ENCODE measurements around the gene OCEL1. TPM values are rescaled to one million over a fixed set of nuclear protein-coding genes. Genes with fewer than 3 reads are reported as not detected.

Gene OCEL1
- total and polyA plus RNA-seq, 10 of the 15 experiments (the other 5 are each of a cell fraction or from before 2014, with no cell fraction given): 2.8 to 18.2 (median 7.4) TPM

DNA sequence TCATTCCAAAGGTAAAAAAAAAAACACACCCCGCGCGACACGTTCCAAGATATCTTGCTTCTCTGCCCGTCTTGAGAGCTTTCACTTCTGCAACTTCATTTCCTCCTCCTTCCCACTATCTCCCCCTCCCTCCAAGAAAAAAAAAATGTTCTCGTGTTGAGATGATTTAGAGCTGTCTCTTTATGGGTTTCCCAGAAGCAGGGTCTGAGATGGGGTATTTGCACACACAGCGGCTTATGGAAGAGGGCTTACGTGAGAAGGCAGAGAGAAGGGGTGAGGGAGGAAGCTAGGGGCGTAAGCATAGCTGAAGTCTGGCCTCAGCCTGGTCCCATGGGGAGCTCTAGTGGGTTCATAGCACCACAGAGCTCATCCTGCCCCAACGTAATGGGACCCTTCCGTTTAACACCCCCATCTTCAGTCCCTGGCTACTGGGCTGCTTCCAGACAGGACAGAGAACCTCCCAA lies 42.1 kb upstream of the OCEL1 start:
- Histone ChIP-seq H3K36me3 (ENCODE audit: control insufficient read depth in 2 of 2, insufficient read depth in 2 of 2, low read length in 1 of 2) (peaks cover 23 to 32% of the 10 kb centered on the region in 2 experiments; a peak in 3 of 4 replicates), H3K27ac (ENCODE audit: control insufficient read depth, insufficient read depth) (peak overlapping the region; percentile 87), H3K27me3 (replicated peaks in 1 of 2; ENCODE audit: control insufficient read depth in 2 of 2, insufficient read depth in 2 of 2, low read length in 1 of 2) (no peaks in the 10 kb centered on the region), H3K4me1 (ENCODE audit: control insufficient read depth, insufficient read depth, low read length) (peaks cover 24% of the 10 kb centered on the region), H3K4me3 (no peak overlapping the region), H4K20me1 (ENCODE audit: control insufficient read depth, insufficient read depth) (no peaks in the 10 kb centered on the region), H2AFZ (ENCODE audit: control insufficient read depth, low read depth, low read length) (peak overlapping the region; percentile 51), H3K9ac (ENCODE audit: control insufficient read depth, insufficient read depth, low read length) (peak overlapping the region; percentile 69; the same call in 1 of the 2 replicates), H3K9me3 (replicated peaks; ENCODE audit: control insufficient read depth, insufficient read depth, low read length) (no peaks in the 10 kb centered on the region), H3K79me2 (ENCODE audit: control insufficient read depth, insufficient read depth, low read length) (no peaks in the 10 kb centered on the region), H3K4me2 (ENCODE audit: control insufficient read depth, insufficient read depth) (peak overlapping the region; percentile 92)
- ChIA-PET POLR2A (interaction anchor here (0.7 to 1.4 kb wide), 5 partner anchors 13 to 105 kb away, joined by 3 to 9 read pairs (median 4); partner anchors contain the start of gene USE1), SMC1A (ENCODE audit: uncharacterized antibody, unreplicated experiment) (interaction anchor here (0.6 to 1.6 kb wide), 14 partner anchors 13 to 419 kb away, joined by 3 to 5 read pairs (median 3); no protein-coding TSS in a partner anchor), RAD21 (ENCODE audit: unreplicated experiment) (interaction anchor here (0.9 to 2.1 kb wide), 10 partner anchors 14 to 469 kb away, joined by 3 to 12 read pairs (median 5); partner anchors contain the start of gene BABAM1), CTCF (interaction anchor here (1.0 to 1.7 kb wide), 10 partner anchors 10 to 115 kb away, joined by 3 to 7 read pairs (median 4); partner anchors contain the start of genes ANKLE1, BABAM1 and MYO9B)
- DNase-seq (ENCODE audit: low read depth, low spot score) (peak; percentile 45), FAIRE-seq (peak; percentile 91), ATAC-seq (peak; percentile 80)
- in situ Hi-C loops (cut with MboI): no loop called here
- WGBS (ENCODE audit: insufficient coverage, insufficient replicate concordance, low lambda C conversion rate, missing lambda C conversion rate): 4% methylated on average over 11 of the region's 11 CpGs
- intact Hi-C loops (cut with micrococcal nuclease; ENCODE audit: unreplicated experiment): loop anchor here (10.0 kb wide), 1 partner anchor 119 kb away; no protein-coding TSS in a partner anchor
- BruUV-seq (replicated peaks): TSS peak; percentile 70
- peak; percentile 32; the same call in 1 of the 2 replicates for TF ChIP-seq RELB (IDR thresholded peaks at IDR 0.05; ENCODE audit: low read depth)
- peak; percentile 16; the same call in 1 of the 2 replicates for TF ChIP-seq EED (IDR thresholded peaks at IDR 0.05; ENCODE audit: low read depth)
- no peak for TF ChIP-seq POLR2AphosphoS2 (IDR thresholded peaks at IDR 0.05; ENCODE audit: low read depth, low read length)
- peak in 1 of 2 experiments; percentile 8; a peak in 1 of 4 replicates for TF ChIP-seq BHLHE40 (IDR thresholded peaks at IDR 0.05; ENCODE audit: borderline replicate concordance in 1 of 2, low read depth in 2 of 2, low read length in 1 of 2)
- TF ChIP-seq, protein P1, sequence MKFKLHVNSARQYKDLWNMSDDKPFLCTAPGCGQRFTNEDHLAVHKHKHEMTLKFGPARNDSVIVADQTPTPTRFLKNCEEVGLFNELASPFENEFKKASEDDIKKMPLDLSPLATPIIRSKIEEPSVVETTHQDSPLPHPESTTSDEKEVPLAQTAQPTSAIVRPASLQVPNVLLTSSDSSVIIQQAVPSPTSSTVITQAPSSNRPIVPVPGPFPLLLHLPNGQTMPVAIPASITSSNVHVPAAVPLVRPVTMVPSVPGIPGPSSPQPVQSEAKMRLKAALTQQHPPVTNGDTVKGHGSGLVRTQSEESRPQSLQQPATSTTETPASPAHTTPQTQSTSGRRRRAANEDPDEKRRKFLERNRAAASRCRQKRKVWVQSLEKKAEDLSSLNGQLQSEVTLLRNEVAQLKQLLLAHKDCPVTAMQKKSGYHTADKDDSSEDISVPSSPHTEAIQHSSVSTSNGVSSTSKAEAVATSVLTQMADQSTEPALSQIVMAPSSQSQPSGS (IDR thresholded peaks at IDR 0.05; ENCODE audit: low read length): peak; percentile 20; the same call in 1 of the 2 replicates
- TF ChIP-seq IKZF2 (IDR thresholded peaks at IDR 0.05): peak; percentile 41 to 61; a peak in 3 of 4 replicates
- TF ChIP-seq REST (IDR thresholded peaks at IDR 0.05; ENCODE audit: low read depth, low read length): no peak
- TF ChIP-seq TBL1XR1 (IDR thresholded peaks at IDR 0.05; ENCODE audit: low read depth, low read length): 0 out of 2 replicates have a peak, but pooled peaks have one; percentile 11
- no peak for TF ChIP-seq ELK1 (IDR thresholded peaks at IDR 0.05; ENCODE audit: low read depth, low read length)
- peak; percentile 83 for TF ChIP-seq SPI1 (IDR thresholded peaks at IDR 0.05; ENCODE audit: borderline replicate concordance, insufficient read depth, low read depth, low read length)
- TF ChIP-seq SMARCA5 (IDR thresholded peaks at IDR 0.05): no peak
- no peak for TF ChIP-seq GATAD2B (conservative IDR thresholded peaks at IDR 0.05; ENCODE audit: low read depth)
- peak; percentile 74 for TF ChIP-seq MEF2B (IDR thresholded peaks at IDR 0.05; ENCODE audit: partially characterized antibody, poor library complexity, severe bottlenecking)
- no peak for TF ChIP-seq CEBPB (IDR thresholded peaks at IDR 0.05; ENCODE audit: borderline replicate concordance in 1 of 2, low read depth in 2 of 2, low read length in 2 of 2)
- peak; percentile 41 for TF ChIP-seq IKZF1 (conservative IDR thresholded peaks at IDR 0.05)
